GM12872 (cell line): ENCODE data around the gene PAK5.

Source experiments
- TF ChIP-seq, protein P1 (sequence below): IDR thresholded peaks from 3 replicates; pipeline ENCODE4 v1.5.1; 2011; ENCODE audit warnings: low read depth, mild to moderate bottlenecking, low read length, moderate library complexity; ENCODE audit not compliant: insufficient read depth

The PAK5 gene

DNA sequence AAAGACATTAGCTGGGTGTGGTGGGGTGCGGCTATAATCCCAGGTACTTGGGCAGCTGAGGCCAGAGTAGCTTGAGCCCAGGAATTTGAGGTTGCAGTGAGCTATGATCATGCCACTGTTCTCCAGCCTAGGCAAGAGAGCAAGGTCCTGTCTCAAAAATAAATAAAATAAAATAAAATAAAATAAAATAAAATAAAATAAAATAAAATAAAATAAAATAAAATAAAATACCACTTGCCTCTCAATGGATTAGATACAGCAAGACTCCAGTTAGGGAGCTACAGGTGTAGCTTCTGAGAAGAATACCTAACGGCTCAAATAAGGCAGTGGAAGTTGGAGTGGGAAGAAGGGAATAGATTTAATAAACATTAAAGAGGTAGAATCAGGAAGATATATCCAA, 13.7 kb upstream of the PAK5 start:
- TF ChIP-seq, protein P1, sequence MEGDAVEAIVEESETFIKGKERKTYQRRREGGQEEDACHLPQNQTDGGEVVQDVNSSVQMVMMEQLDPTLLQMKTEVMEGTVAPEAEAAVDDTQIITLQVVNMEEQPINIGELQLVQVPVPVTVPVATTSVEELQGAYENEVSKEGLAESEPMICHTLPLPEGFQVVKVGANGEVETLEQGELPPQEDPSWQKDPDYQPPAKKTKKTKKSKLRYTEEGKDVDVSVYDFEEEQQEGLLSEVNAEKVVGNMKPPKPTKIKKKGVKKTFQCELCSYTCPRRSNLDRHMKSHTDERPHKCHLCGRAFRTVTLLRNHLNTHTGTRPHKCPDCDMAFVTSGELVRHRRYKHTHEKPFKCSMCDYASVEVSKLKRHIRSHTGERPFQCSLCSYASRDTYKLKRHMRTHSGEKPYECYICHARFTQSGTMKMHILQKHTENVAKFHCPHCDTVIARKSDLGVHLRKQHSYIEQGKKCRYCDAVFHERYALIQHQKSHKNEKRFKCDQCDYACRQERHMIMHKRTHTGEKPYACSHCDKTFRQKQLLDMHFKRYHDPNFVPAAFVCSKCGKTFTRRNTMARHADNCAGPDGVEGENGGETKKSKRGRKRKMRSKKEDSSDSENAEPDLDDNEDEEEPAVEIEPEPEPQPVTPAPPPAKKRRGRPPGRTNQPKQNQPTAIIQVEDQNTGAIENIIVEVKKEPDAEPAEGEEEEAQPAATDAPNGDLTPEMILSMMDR: no peak

DNA sequence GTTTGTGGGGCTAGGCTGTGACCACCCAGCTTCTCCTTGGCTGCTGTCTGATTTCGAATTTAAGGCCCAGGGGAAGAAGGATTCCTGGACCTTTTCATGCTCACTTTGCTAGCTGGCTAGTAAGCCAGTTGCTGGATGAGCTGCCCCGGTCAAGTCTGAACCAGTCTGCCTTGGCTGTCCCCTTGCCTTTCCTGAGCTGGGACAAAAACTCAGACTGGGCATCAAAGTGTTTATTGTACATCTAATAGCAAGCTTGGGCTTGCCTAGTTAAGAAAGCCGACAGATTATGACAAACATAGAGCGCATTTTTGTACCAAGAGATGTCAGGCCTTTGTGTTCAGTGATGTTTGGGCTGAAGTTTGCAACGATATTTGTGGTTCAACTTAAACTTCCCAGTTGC, 750 bp upstream of the PAK5 start:
- TF ChIP-seq, protein P1: no peak

DNA sequence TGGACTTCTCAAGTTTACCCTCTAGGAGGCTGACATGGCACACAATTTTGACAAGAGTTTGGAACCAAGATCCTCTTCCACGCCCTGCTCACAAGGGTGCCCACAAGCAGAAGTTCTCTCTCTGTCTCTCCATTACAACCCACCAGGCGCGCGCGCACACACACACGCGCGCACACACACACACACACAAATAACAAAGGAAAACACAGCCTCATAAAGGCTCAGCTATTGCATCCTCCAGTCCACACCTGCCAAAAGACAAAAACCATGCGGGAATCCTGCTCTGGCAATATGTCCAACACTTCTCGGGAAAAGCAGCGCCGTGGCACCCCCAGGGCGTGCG, 870 bp downstream of the PAK5 start:
- TF ChIP-seq, protein P1: no peak

DNA sequence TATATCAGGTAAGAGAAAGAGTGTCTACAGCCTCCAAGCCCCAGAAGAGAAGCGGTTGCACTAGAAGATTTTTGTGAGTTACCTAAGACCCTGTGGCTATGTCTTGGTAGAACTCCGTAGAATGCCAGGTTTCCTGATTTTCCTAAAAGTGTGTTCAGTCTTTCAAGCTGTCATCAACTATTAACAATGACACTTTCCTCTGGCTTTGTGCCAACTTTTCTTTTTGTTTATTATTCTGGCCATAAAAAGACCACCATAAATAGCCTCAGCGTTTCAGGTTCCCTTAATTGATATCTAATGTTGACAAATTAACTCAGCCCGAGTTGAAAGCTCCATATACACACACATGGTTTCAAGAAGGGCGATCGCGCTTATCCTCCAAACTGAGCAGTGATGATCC, 1.2 kb downstream of the PAK5 start:
- TF ChIP-seq, protein P1: no peak

DNA sequence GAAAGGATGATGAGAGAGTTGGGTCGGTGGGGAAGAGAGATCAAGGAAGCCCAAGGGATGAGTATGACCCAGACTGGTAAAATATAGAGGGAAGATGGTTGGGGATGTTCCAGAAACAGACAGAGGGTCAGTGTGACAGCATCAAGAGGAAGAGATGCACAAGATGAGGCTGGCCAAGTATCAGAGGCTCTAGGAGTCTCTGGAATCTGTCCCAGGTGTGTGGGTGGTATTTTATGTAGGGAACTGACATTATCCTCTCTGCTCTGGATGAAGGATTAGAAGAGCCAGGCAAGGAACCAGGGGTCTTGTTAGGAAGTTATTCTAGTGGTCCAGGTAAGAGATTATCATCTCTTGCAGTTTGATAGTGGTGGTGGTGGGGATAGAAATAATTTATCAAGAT, 3.6 kb downstream of the PAK5 start:
- TF ChIP-seq, protein P1: no peak

DNA sequence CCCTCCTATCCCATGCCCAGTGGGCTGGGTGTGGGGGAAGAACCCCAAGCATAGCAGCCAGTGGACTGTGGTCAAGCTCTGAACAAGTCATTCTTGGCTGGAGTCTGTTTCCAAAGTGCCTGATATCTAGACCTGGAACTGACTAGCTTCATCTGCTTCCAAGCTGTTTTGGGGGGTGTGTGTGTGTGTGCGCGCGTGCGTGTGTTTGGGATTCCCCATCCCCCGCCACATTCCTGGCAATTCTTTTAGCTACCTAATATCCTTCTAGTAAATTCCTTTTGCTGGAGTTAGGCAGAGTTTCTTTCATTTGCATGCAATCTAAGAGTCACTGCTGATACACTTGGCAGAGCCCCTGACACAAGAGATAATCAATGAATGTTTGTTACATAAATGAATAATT, 7.8 kb downstream of the PAK5 start:
- TF ChIP-seq, protein P1: no peak

DNA sequence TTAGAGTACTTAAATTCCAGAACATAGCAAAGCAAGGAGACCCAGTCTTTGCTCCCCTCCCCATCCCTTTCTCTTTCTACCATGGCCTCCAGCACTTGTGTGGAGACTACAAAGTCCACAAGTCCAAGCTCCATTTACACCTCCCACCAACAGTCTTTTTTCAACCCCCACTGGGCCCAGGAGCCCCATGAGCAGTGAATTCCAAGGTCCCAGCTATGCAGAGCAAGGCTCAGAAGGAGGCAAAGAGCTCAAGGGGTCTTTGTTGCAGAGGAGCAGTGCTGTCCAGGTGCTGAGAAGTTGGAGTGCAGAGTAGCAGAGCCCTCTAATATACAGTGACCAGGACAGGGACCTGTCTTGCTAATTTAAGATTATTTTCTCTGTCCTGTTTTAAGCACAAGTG, 9.0 kb downstream of the PAK5 start:
- TF ChIP-seq, protein P1: no peak

DNA sequence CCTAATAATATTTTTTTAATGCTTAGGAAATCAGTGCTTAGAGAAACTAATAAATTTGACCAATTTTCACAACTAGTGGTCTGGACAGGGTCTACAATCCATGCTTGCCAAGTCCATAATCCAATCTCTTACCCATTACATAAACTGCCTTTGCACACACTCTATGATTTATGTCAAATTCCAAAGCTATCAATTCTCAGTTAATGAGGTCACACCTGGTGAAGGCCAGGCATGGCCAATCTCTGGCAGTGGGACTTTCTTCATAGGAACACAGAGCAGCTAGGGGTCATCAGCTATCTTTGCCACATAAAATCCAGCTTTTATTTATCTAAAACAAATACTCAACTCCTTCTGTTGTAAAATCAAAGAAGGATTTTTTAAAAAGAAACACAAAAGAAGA, 21.2 kb downstream of the PAK5 start:
- TF ChIP-seq, protein P1: no peak
